Measurements from ENCODE around the gene ANKRD61.
"Not testable (repeated sequence)": the region's sequence is repeated elsewhere in the genome, so short reads cannot be mapped to it uniquely, and the experiment has no call there.

ANKRD61 gene

DNA sequence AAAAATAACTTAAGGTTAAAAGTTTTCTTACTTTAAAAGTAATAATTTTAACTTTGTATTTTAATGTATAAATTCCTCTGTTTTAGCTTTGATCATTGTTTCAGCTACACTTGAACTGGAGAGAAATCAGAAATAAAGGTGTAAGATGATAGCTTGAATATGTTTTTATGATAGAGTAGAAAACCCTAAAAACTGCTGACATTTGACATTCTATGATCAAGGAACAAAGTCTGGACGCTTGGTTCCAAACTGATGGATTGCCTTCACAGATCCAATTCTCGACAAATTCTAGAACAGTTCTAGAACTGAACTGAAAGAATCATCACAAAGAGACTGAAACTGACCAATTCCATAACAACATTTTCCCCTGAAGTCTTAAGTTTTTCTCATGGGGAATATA is at the start of gene ANKRD61:
TSS of gene ANKRD61 (plus strand) at position 389 of the 400 bp plus-strand sequence. CDS start at position 389, 0 bp downstream.
- no peak for DNase-seq

DNA sequence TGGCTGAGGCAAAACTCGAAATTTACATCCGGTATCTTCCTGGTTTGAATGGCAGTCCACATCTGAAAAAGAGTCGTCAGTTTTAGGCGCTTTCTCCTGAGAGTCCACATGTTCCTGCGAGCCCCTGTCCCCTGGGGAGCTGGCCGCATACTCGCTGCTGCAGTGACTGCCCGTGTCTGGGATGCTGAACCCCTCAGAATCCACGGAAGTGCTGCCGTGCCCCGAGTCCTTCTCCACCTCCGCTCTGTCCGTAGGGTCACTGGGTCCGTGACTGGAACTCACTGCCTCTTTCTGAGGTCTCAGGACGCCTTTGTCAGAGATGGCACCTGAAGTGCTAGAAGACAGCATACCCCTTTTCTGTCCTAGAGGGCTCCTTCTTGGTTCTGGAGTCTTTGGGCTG is 44.1 kb upstream of the ANKRD61 start:
- not testable (repeated sequence) for DNase-seq

DNA sequence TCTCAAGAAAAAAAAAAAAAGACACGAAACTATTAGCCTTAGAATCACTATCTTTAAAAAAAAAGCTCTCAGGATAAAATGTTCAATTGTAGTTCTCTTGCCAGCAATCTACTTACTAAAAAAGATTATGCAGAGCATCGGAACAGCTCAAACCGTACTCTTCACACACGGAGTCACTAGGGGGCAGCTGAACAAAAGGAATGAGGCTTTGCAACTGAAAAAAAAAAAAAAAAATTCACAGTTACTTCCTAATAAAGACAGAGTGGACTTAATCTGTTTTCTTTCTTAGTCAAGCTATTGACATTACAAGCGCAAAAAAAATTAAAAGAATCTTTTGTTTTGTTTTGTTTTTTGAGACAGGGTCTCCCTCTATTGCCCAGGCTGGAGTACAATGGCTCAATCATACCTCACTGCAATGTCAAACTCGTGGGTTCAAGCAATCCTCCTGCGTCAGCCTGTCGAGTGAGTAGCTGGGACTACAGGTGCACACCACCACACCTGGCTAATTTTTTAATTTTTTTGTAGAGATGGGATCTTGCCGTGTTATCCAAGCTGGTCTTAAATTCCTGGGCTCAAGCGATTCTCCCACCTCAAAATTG is 33.9 kb upstream of the ANKRD61 start:
- DNase-seq: peak; percentile 32

DNA sequence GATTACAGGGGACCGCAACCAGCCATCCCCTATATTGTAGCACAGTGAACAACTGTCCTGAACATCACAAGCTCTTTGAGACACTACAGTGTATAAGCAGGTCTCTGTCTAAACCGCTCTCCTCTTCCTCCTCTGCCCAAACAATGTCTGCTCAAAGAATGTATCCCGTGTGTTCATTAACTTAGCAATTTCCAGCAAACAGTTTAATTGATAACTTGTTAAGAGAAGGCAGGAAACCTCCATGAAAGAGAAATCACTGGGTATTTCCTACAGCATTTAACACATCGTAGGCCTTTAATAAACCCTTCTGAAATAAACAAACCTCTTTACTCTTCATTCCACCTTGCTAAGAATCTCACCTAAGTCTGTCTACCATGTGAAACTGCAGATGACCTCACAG is 23.8 kb upstream of the ANKRD61 start:
- DNase-seq: no peak

DNA sequence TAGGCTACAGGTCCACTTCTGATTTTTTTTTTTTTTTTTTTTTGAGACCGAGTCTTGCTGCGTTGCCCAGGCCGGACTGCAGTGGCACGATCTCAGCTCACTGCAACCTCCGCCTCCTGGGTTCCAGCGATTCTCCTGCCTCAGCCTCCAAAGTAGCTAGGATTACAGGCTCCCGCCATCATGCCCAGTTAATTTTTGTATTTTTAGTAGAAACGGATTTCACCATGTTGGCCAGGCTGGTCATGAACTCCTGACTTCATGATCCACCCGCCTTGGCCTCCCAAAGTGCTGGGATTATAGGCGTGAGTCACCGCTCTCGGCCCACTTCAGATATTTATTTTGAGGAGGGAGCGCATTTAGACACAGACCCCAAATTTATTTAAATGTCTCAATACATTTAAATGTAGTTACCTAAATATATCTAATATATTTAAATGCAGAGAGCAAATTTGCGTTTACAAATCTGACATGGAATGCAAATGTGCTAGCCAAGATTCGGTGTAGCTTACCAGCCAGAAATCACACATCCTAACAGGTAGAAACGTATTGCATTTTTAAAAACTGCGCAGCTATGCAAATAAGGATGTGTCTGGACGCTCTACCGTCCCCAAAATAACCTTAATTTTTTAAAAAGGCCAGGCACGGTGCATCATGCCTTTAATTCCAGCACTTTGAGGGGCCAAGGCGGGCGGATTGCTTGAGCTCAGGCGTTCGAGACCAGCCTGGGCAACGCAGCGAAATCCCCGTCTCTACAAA is 23.2 kb upstream of the ANKRD61 start:
- not testable (repeated sequence) for DNase-seq

DNA sequence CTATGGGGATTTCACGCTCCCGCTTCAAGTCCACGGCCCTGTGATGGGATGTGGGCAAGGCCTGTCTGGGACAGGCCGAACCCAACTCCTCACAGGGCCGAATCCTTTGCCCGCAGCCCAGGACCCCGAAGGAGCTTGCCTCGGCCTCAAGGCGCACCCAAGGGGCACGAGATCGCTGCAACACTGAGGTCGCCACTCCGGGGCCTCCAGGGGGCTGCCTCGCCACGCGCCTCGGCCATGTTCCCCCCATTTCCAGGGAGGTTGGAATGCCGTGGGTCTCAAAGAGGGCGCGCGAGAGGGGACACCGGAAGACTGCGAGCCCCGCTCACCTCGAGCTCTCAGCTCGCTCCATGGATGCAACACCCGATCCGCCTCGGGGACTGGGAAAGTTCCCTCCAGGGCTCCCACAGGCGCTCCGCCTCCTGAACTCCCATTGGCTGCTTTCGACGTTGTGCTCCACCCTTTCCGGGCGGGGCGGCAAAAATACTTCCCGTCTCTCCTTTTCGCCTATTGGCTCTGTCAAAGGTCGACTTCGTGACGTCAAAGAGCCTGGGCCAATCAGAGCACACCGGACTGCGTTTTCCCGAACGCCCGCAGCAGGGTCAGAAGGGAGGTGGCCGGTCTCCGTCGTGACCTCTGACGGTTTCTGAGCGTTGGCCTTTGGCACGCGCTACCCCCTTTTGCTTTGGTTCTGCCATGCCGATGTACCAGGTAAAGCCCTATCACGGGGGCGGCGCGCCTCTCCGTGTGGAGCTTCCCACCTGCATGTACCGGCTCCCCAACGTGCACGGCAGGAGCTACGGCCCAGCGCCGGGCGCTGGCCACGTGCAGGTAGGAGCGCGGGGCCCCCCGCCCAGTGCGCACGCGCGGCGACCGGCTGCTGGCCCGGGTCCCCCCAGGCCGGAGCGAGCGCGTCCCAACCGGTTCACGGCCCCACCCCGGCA is 22.2 kb upstream of the ANKRD61 start, which contains the start of the genes AIMP2 and PMS2:
TSS of gene AIMP2 (plus strand) at position 605 of the 944 bp plus-strand sequence. CDS start at position 697, 92 bp downstream.
TSS of gene PMS2 (minus strand) at position 382 of the 944 bp plus-strand sequence. CDS start at position 352, 30 bp downstream.
- DNase-seq: peak; percentile 100

DNA sequence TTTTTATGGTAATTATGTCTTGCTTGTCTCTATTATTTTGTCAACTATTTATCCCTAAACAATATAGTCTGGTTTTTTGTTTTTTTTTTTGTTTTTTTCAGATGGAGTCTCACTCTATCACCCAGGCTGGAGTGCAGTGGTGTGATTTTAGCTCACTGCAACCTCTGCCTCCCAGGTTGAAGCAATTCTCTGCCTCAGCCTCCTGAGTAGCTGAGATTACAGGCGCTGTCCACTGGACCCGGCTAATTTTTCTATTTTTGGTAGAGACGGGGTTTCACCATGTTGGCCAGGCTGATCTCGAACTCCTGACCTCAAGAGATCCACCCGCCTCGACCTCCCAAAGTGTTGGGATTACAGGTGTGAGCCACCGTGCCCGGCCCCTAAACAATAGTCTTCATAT is 20.8 kb upstream of the ANKRD61 start:
- DNase-seq: not testable (repeated sequence)

DNA sequence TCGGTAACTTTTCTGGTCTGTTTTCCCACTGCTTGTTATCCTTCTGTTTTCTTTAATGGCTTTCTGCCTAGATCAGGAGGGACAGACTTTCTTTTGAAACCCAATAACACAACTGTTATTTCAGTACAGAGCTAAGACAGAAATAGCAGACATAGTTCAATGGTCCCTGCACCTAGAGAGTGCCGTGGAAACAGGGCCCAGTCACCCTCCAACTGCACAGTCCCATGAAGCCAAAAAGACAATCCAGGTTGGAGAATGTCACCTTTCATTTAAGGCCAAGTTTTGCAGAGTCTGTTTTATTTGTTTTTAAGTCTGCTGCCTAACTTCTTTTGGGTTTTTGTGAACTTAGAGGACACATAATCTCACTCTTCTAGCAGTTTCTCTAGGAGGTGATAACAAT is 19.6 kb upstream of the ANKRD61 start:
- no peak for DNase-seq

DNA sequence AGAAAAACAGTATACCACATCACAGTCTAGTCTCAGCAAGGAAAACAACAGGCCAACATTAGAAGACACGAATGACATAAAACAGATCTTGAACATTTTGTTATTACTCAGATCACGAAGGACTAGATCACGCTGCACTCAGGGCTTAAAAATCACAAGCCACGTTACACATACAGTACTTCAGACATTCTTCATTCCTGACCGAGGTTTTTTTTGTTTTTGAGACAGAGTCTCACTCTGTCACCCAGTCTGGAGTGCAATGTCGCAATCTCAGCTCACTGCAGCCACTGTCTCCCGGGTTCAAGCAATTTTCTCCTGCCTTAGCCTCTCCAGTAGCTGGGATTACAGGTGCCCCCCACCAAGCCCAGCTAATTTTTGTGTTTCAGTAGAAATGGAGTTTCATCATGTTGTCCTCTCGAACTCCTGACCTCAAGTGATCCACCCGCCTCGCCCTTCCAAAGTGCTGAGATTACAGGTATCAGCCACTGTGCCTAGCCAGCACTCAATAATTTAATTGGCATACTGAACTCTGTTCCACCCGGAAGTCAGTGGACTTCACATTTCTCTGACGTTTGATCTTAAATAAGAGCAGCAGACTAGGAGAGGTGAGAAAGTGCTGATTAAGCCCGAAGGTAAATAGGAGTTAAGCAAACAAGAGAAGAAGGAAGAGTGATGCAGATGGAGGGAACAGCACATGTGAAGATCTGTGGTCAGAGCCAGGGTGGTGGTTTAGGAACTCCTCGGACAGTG is 18.6 kb upstream of the ANKRD61 start:
- DNase-seq: no peak

DNA sequence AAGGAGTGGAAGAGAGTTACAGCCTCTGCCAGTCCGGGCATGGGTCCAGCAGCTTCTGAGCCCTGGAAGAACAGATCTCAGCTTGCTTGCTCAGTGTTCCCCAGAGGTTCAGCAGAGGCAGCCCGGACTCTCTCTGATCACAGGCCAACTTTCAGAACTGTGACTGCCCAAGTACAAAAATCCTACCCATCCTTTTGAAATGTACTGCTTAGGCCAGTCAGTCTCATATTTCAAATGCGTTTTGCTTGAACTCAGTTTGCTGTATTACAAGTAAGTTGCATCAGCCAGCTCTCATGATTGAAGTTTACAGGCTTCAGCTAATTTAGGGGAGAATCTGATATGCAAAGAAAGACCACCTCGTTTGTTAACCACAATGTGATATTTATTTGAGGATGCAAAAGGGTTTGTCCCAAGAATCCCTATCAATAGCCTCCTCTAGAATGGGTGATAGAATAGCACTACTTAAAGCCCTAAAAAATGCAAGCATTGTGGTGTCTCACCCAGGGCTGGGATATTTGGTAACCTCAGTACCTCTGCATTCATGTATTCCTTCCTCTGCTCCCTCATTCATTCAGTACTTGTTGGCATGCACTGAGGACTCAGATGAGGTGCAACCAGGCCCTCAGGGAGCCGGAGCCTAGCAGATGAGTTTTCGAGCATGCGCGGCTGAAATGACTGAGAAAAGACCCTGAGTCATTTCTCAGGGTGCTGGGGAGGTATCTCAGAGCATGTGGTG is 15.1 kb upstream of the ANKRD61 start:
- peak; percentile 30 for DNase-seq

DNA sequence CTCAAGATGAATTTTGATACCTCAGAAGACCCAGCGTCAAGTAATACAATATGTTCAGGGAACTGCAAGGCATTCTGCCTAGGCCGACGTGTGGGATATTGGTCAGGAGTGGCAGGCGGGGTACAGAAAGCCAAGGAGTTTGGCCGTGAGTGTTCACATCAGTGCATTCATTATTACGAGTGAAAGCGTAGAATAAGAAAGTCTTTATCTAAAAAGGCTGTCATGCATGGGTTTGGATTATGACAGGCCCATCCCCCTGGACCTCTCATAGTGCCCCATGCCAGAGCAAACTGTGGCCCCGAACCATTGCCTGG is 14.6 kb upstream of the ANKRD61 start:
- DNase-seq: no peak

DNA sequence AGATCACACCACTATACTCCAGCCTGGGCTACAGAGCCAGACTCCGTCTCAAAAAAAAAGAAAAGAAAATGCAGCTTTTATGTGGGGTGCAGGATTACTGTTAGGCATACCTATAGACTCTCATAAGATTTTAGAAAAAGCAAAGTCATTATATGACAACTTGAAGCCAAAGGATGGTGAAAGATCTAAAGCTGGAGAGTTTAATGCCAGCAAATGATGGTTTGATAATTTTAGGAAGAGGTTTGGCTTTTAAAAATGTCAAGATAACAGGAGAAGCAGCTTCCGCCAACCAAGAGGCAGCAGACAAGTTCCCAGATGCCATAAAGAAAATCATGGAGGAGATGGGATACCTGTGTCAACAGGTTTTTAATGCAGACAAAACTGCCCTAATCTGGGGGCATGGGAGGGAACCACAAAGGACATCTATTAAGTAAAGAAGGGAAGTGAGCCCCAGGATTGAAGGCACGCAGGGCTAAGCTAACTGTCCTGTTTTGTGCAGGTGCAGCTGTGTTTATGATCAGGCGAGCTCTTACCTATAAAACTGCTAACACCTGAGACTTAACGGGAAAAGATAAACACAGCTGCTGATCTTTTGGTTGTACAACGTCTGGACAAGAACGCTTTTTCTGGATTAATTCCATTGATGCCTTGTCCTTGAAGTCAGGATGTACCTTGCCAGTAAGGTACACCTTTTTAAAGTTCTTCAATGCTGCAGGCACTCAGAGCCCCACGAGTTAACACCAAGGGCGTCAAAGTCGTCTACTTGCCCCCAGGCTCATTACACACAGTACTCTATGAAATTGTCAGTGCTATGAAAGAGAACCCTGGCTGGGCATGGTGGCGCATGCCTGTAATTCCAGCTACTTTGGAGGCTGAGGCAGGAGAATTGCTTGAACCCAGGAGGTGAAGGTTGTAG is 10.5 kb upstream of the ANKRD61 start:
- no peak for DNase-seq

DNA sequence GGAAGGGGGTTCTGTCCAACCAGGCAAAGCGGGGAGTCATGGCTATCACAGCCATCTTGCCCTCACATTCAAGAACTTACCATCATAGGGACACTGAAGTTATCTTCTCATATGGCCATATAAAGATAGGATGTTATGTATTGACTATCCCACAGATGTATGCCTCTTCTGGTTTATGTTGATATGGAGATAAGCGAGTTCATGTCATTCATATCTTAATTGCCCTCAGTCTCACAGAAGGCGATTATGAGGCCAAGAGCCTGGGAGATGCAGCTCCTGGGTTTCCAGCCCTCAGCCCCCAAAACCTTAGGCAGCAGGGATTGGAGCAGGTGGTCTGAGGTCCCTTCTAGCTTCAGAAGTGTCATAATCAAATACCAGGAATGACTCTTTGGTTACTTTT is 8.5 kb upstream of the ANKRD61 start:
- DNase-seq: no peak

DNA sequence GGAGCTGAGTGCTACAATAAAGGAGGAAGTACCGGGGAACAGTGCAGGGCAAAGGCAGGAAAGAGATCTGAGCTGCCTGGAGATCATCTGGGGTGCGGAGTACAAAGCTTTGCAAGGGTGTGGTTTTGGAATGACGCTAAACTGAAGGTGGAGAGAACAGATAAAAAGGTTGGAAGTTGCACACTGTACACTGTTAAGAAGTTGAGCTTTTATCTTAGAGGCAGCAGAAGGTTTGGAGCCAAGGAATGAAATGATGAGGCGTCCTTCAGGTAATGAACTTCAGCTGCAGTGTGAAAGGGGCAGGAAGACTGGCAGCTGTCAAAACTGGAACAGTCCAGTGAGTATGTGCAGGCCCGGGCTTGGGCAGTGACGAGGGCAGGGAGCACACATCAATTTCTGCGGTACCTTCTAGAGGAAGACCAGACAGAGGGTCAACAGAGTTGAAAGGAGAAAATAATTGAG is 7.2 kb upstream of the ANKRD61 start:
- DNase-seq: no peak

DNA sequence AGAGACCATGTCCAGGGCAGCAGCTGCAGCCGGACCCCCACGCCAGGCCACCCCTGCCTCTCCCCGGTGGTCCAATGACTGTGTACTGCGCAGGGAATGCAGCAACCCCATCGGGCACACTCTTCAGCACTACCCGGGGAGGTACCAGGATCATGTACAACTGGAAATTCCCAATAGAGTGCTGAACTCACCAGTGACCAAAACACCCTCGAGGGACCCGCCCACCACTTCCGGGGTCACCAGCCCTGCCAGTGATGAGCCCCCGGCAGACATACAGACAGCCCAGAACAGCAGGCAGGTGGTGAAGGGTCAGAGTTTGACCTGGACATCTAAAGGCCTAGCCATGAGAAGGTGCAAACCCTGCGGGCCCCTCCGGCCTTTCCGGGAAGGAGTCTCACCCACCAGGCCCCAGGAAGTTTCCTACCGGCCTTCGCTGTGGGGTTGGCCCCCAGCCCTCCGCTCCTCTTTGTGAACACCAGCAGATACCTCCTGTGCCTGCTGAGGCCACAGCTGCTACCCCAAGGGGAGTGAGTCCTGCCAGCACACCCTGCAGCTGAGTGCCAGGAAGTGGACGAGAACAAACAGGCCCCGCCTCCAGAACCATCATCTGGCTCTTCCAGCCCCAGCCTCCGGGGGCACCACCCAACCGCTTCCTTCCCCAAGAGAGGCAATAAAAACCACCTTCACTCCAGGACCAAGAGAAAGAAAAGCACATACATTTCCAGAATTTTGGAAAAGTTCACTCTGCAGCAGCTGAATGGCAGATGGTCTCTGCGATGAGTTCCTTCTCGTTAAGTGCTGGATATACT is 5.0 kb upstream of the ANKRD61 start:
- no peak for DNase-seq

DNA sequence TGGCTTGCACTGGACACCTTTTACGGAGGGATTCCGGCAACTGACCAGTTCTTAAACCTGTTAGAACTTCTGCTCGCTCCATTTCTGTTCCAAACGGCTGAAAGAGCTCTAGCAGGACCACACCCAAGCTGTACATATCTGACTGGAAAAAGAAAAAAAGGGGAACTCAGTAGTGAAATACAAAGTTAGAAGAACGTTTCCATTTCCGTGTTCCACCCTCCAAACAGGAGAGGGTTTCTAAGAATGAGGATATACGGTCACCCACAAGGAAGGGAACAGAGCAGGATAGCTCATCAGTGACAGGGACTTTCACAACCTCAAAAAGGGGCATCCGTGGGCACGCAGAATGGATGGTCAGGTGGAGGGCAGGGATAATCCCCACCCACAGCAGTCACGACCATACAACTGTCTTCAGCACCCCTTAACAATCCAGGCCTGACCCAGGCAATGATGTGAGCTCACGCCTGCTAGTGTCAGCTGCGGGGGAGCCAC is 4.3 kb upstream of the ANKRD61 start:
- no peak for DNase-seq

DNA sequence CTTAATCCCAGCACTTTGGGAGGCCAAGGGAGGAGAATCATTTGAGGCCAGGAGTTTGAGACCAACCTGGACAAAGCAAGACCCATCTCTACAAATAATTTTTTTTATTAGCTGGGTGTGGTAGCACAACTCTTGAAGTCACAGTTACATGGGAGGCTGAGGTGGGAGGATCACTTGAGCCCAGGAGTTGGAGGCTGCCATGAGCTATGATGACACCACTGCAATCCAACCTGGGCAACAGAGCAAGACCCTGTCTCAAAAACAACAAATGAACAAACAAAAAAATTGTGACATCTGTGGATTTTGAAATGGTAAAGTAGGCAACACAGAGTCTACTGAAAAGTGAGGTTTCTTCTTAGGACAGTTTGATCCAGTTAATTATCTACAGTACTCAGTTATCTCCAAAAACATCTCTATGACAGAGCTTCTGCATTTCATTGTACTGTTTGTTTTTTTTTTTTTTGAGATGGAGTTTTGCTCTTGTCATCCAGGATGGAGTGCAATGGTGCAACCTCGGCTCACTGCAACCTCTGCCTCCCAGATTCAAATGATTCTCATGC is 3.3 kb upstream of the ANKRD61 start:
- DNase-seq: no peak

DNA sequence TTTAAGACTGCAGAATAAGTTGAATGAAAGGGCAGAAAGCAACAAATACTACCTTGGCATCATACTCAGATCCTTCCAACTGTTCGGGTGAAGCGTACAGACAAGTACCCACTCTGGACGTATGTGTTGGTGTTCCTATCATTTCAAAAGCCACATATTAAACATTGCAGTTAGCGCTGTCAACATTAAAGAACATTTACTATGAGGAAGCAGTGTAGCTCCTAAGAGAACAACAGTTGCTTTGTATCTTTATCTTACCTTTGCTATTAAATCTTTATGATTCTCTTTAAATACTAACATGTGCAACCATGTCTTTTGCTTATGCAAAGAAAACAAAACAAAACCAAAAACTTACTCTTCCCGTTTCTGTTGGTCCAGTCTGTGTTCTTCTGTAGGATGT is 2.6 kb upstream of the ANKRD61 start:
- DNase-seq: no peak

DNA sequence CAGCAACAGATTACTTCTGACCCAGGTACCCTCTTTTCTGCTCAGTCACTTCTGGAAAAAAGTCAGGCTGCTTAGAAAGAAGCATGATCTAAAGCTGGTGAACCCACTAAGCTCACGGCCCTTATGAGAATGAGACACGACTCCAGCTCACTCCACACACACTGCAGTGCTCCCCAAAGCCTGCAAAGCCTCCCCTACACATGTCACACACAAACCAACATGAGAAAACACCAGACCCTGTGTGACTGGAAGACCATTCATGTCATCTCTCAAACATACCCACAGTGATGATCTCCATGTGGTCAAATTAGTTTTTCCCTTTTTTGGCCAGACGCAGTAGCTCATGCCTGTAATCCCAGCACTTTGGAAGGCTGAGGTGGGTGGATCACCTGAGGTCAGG is 391 bp downstream of the ANKRD61 start:
- DNase-seq: no peak

Data from NCI-H1092 (cell line).